Measurements from ENCODE around the gene PYCR2.
"Not testable (repeated sequence)": the region's sequence is repeated elsewhere in the genome, so short reads cannot be mapped to it uniquely, and the experiment has no call there.

PYCR2 gene

DNA sequence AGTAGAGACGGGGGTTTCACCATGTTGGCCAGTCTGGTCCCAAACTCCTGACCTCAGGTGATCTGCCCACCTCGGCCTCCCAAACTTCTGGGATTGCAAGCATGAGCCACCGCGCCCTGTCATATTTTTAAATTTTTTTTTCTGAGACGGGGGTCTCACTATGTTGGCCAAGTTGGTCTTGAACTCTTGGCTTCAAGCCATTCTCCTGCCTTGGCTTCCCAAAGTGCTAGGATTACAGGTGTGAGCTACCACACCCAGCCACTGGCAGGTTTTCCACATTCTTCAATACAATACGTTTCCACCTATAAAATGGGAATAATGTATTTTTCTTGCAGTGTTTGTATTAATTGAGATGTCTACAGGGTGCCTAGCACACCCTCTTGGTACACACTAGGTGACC, 31.7 kb downstream of the PYCR2 start:
- no peak for DNase-seq

DNA sequence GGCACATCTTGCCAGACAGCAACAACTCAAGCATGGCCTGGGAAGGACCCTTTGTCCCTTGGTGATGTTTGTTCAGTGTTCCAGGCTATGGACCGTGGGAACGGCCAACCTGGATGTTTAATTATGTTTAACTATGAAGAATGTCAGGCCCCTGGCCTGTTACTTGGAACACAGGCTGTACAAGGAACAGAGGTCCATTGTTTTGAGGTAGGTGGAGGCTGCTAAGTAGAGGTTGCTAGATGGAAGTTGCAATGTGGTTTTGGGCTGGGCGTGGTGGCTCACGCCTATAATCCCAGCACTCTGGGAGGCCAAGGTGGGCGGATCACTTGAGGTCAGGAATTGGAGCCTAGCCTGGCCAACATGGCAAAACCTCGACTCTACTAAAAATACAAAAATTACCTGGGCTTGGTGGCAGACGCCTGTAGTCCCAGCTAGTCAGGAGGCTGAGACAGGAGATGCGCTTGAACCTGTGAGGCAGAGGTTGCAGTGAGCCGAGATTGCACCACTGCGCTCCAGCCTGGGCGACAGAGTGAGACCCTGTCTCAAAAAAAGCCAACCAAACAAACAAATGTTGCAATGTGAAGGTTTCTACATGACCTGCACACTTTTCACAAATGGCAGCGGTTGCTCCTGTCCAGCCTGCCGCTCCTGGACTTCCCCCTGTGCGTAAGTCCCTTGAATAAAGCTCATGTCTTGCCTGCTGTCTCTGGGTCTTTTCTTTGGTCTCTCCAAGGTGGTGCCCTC, 32.6 kb downstream of the PYCR2 start:
- DNase-seq: no peak

DNA sequence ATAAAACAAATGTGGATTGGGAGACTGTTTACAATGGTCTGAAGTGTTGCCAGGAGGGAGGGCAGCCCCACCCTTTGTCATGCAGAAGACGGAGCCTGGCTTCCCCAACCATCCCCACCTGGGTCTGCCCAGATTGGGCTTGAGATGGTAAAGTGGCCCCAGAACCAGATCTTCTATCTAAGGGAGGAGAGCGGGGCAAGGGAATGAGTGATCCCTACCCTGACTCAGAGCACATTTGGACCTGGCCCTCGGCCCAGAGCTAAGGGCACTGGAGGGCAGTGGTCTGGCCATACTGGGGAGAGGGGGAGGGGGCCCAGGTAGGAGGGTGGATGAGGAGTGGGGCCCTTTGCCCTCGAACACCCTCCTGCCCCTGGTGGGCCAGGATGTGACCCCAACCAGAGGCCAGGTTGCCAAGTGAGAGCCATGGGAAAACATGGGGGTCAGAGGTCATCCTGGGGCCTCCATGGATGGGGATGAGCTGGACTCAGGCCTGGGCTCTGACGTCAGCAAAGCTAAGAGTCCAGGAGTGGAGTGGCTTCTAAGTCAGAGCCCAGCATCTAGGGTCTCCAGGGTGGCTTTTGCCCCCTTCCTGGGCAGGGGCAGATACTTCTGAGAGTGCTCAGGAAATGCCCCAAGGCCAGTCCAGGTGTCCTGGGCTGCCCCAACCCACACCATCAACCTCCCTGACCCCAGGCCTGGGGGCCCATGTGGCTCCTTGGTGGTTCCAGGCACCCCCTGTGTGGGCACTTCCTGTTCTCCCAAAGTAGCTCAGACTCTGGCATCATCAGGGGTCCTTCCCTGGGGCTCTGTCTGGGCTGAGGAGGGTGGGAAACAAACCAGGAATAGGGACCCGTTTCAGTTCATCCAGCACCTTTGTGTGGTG, 33.5 kb downstream of the PYCR2 start:
- DNase-seq: no peak

DNA sequence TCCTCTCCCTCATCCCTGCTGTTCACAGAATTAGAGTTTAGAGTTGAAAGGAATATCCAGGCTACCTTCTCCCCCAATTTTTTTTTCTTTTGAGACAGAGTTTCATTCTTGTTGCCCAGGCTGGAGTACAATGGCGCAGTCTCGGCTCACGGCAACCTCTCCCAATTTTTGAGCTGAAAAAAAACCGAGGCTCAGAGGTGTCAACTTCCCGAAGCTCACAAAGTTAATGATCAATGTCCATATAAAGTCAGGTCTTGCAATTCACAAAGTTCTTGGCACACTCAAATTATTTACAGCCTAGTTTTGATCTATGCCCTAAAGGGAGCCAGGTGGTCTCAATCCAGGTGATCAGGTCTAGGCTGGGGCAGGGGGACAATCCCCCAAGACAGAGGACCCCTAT, 34.3 kb downstream of the PYCR2 start:
- no peak for DNase-seq

DNA sequence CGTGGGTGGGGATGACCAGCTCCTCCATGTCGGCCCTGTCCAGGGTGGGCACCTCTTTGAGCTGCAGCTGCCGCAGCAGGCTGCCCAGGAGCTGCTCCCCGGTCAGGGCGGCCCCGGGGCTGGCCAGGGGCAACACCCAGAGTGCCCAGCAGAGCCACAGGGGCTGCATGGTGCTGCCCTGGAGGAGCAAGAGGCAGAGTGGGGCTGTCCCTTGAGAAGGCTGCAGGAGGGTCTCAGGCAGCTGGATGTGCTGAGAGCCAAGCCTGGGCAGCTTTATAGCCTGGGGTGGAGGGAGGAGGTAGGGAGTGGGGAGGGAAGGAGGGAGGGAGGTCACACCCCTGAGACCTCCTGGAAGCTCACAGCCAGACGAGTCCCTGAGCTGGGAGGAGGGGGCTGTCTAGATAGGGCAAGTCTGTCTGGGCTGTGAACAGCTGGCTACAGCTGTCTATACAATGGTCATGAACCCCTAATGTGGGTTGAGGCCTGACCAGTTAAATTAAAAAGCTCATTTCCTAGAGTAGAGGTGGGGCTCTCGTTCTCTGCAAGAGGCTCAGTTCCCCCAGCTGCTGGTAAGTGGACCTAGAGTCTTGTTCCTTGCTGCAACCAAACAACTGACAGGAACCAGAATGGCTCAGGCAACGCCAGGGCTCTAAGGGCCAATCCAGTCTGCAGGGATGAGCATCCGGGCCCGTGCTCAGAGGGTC, 35.0 kb downstream of the PYCR2 start, which contains the start of gene LEFTY1:
Gene LEFTY1, minus strand, starts transcription at position 249 of the 704 bp plus-strand sequence. Its CDS starts 80 bp downstream, at position 169.
- DNase-seq: no peak

DNA sequence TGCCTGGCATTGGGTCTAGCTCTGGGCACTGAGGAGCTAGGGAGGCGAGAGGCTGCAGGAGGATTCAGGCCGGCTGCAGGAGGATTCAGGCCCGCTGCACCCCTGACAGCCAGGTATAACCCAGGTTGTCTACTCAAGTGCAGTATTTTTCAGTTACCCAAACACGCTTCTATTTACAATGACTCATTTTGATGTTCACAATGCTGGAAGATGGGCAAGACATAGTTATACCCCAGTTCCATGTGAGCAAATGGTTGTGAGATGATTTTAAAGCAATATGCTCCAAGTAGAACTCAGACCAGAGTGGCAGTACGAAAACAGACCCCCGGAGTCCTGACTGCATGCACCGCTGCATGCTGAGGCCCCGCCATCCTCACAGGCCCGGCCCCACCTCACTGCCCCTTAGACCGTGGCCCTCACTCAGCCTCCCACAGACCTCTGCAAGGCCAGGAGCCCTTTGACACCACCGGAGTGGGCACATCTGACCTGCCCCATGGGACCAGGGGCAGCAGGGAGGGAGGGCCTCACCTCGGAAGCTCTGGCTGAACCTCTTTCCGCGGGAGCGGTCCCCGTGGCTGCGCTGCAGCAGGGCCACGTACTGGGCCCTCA, 35.7 kb downstream of the PYCR2 start:
- no peak for DNase-seq

DNA sequence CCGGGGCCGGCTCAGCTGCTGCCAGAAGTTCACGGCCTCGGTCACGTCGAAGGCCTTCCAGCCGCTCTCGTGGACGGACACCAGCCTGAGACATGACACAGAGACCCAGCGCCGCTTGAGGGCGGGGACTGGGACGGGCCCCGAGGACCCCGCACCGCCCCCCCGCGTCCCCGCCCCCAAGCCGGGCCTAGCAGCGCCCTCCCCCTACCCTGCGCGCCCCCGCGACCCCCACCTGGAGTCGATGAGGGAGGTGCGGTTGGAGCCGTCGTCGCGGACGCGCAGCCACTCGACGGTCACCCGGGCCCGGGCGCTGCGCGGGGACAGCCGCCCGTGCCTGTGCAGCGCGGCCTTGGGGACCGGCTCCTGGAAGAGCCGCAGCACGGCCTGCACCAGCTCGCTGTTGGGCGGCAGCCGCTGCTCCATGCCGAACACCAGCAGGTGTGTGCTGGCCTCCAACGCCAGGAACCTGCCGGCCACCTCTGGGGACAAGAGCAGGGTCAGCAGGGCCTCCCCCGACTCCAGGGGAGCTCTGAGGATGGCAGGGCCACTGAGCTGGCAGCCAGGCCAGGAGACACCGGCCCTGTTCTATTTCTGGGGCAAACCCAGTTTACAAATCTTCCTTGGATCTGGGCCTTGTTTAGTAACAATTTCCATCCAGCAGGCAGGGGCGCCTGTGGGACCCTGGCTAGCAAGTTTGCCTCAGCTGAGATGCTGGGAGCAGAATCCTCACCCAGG, 36.3 kb downstream of the PYCR2 start:
- not testable (repeated sequence) for DNase-seq

DNA sequence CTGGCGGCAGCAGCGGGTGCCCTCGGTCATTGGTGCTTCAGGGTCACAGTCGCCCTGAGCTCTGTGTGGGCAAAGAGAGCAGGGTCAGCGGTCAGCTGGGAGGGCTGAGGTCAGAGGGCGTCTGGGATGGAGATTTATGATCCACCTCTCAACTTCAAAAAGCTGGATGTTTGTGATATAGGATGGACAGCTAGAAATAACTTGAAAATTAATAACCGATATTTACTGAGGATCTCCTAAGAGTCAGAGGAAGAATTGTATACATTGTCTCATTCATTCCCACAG, 37.1 kb downstream of the PYCR2 start:
- no peak for DNase-seq

DNA sequence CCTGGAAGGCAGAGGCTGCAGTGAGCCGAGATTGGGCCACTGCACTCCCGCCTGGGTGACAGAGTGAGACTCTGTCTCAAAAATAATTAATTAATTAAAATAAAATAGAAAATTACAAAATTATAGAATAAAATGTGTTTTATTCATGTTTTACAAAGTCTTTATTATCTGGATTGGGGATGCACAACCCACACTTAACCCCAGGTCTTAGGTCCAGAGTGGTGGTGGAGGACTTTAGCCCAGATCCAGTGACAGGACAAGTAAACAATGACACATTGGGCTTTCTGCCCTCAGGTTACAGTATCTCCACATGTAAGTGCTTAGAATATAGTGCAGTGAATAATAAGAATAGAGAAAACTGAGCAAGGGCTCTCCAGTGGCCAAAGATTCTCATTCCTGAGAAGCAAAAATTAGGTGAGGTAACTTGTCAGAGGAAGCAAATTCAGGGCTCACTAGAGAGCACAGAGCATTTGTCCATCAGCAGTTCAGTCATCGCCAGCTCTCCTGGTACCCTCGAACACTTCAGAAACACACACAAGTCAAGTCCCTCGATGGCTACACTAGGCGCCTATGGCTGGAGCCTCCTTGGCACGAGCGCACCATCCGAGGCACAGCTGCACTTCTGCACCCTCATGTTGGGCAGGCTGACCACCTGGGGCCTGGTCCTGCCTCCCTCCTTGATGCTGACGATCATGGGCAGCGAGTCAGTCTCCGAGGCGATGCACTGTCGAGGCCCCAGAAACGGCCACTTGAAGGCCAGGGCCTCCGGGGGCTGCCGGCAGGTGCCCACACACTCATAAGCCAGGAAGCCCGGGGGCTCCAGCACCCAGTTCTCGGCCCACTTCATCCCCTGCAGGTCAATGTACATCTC, 37.7 kb downstream of the PYCR2 start:
- DNase-seq: no peak

DNA sequence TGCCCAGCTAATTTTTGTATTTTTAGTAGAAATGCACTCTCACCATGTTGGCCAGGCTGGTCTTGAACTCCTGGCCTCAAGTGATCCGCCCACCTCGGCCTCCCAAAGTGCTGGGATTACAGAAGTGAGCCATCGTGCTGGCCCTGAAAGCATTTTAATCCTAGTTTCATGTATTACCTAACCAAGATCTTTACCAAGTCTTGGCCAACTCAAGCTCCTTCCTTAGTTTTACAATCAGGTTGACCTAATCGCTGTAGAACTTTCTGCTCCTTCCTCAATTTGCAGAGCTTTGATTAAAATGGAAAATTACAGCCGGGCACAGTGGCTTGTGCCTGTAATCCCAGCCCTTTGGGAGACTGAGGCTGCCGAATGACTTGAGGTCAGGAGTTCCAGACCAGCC, 38.7 kb downstream of the PYCR2 start:
- no peak for DNase-seq

DNA sequence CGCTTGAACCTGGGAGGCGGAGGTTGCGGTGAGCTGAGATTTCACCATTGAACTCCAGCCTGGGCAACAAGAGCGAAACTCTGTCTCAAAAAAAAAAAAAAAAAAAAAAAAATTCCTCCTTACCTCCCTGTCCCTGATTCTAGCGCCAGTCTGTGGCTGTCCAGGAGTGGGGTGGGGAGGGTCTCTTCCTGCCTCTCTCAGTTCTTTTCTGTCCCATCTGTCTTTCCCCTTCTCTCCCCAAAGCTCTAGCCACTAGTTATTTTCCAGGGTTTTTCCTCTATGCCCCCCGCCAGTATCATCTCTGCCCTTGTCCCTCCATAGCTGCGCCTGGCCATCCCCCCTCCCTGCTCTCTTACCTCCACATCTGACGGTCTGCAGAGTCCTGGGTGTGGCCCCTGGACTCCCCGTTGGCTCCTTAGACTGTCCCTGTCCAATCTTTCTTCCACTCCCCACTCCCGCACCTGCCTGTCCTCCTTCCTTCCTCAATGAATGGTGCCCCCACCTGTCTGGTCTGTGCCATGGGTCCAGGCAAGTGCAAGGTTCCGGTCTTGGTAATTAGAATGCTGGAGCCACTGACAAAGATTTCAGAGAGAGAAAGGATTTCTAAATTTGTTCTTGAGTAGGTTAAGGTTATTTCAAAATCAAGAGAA, 40.3 kb downstream of the PYCR2 start:
- DNase-seq: no peak

DNA sequence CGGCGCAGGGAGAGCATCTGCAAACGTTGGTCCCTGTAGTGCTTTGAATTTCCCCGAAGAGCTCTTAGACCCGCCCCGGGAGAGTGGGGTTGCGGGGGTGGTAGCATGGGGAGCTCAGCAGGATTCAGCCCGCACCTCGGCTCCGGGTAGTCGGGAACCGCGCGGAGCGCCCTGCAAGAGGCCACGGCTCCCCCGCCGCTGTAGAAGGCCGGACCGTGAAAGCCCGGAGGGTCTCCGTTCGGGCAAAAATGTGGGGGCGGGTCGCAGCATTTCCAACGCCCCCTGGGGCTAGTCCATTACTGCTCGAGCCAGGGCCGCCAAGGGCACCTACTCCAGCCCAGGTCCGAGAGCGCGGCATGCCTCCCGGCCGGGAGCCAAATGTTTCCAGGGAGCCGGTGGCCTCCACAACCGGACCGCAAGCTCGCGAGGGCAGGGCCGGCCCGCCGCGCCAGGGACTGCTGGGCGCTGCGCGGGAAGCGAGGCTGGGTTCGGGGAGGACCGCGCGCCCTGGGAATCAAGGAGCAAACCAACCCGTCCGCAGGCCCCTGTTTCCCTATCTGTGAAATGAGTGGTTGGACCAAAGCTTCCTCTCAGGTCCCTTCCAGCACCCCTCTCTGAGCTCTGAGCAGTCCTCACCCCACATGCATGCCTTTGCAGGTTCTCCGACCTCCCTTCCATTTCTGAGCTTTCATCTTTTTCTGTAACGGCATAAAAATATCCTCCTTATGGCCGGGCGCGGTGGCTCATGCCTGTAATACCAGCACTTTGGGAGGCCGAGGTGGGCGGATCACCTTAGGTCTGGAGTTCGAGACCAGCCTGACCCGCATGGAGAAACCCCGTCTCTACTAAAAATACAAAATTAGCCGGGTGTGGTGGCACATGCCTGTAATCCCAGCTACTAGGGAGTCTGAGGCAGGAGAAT, 41.1 kb downstream of the PYCR2 start:
- DNase-seq: peak in 34 of 56 donors; percentile 26 to 76 (median 62)

DNA sequence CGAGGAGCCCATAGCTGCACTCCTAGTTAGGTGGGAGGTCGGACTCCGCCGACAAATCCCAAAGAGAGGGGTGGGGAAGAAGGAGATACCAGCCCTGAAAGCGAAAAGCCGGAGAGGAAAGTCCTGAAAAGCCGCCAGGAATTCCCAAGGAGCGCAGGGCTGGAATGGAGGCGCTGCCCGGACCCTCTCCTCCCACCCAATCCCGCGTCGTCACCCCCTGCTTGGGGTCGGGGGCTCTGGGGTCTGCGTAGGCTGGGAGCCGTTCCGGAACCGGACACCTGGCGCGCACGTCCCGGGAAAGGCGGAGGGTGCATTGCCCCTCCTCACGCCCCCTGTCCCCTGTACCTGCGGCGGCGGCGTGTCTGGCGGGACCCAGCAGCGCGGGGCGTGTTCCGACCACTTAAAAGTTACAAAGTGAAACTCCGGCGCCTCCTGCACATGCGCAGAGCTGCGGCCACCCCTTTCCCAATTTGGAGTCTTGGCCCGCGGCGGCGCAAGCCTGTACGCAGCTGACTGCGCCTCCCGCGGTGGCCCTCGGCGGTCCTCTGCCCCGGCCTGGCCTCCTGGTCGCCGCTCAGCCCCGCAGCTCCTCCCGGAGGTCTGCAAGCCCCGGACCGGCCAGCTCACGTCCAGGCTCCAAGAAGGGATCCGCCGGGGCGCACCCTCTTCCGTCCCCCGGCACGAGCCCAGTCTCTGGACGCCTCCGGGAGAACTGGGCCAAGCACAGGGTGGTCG, 41.9 kb downstream of the PYCR2 start, which contains the start of gene TMEM63A:
Gene TMEM63A, minus strand, starts transcription at position 422 of the 735 bp plus-strand sequence. CDS start 4,800 bp downstream, outside the sequence.
- DNase-seq: peak in 53 of 56 donors; percentile 20 to 89 (median 74)

DNA sequence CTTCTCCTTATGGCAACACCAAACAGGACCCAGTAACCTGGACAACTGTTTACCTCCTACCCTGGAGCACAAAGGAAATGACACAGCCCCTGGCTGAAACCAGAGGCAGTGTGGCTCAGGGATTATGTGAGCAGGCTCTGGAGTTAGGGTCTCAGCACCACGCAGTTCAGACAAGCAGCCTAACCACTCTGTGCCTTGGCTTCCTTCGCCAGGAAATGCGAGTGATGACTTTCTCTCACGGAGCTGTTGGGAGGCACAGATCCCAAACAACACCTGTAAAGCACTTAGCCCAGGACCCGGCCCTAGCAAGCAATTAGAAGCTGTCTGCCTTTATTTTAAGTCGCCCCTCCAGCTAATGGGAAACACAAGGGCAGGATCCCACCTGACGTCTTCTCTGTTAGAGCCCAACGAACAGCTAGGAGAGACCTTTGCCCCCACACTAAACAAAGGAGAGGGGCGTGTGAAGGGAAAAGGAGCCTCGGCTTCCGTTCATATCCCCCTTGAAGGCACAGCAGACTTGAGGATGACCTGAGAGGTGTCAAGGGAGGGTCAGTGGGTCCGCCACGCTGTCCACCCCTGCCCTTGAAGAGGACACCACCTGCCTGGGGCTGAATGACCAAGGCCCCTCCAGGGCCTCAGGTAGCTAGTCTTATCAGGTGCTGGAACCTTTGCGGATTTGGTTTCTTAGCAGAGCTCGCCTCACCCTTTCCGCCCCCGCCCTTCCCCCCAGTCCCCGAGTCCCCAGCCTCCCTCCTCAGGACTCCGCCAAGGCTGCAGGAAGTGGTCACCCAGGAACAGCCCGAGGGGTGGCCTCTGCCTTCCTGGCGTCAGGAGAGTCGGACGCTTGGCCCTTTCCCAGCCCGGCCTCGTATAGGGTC, 42.7 kb downstream of the PYCR2 start:
- DNase-seq: peak in 14 of 56 donors; percentile 11 to 65 (median 39)

DNA sequence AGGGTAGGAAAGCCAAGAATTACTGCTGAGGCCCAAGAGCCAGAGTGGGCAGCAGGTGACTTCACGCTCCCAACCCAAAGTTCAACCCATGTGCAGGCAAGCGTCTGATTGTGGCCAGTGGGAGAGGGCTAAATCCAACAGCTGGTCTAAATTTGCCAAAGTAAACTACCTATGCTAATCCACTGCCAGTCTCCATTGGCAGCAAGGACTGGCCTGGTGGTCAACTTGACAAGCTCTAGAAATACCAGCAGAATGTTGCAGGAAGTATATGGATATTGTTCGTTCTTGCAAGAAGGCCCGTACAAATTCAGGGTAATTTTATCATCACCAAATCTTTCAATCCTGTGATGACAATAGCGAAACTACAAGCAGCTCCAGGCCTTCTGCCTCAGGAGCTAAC, 43.4 kb downstream of the PYCR2 start:
- peak in 1 of 56 donors; percentile 48 for DNase-seq

DNA sequence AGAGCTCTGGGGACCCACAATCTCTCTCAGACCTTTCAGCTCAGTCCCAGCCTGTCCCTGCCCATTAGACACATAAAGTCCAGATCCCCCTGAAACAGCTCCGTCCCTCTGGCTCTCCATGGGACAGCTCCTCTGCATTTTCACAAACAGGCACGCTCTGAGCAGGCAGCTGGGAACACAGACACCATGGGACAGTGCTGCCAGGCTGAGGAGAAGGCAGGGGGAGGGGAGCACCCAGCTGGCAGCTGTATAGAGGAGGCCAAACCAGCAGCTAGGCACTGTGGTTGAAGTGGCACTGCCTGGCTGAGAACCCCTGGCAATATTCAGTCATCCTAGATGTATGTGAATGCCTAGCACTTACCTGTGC, 43.8 kb downstream of the PYCR2 start:
- peak in 53 of 56 donors; percentile 26 to 84 (median 70) for DNase-seq

Data from nucleus accumbens (tissue), 56 donors.